Stimulated activated CD8-positive, alpha-beta memory T cell treated with anti-CD3 and anti-CD28 coated beads, Interleukin-4, amount 100 ng/mL, for 1 hour (primary cell): ENCODE data around the gene RAD23A.
"Not testable (repeated sequence)": the region's sequence is repeated elsewhere in the genome, so short reads cannot be mapped to it uniquely, and the experiment has no call there.

Source experiments
- DNase-seq, 2 donors: peaks; one replicate each; pipeline ENCODE4 v3.0.0-alpha.2; 2020; ENCODE audit warnings: low read depth in 2 of 2, low spot score in 1 of 2

Gene RAD23A

DNA sequence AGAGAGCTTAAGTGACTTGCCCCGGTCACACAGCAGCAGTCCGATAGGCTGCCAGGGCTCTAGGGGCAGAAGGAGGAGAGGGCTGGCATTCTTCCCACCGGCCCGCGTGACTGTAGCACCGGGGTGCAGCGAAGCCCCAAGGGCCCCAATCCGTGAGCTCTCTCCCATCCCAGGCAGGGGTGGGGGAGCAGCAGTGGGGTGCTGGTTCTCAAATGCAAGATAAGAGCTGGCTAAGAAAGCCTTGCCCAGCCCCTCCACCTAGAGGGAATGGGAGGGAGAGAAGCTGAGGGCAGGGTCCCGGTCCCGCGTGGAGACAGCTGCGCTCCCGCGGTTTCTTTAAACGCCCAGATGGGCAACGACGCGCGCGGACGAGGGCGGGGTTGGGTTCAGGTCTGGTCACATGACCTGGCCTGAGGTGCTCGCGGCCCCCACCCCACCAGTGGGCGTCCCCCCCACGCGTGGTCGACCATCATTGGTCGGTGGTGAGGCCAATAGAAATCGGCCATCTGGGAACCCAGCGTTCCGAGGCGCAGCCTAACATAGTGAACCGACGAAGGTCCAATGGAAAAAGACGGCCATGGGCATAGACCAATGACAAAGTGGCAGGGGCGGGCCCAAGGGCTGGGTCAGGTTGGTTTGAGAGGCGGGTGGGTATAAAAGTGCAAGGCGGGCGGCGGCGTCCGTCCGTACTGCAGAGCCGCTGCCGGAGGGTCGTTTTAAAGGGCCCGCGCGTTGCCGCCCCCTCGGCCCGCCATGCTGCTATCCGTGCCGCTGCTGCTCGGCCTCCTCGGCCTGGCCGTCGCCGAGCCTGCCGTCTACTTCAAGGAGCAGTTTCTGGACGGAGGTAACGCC lies 7.5 kb upstream of the RAD23A start, which contains the start of gene CALR:
Gene CALR, plus strand, starts transcription at position 683 of the 852 bp plus-strand sequence. Its CDS starts 71 bp downstream, at position 754.
- DNase-seq: peak; percentile 96 to 97

DNA sequence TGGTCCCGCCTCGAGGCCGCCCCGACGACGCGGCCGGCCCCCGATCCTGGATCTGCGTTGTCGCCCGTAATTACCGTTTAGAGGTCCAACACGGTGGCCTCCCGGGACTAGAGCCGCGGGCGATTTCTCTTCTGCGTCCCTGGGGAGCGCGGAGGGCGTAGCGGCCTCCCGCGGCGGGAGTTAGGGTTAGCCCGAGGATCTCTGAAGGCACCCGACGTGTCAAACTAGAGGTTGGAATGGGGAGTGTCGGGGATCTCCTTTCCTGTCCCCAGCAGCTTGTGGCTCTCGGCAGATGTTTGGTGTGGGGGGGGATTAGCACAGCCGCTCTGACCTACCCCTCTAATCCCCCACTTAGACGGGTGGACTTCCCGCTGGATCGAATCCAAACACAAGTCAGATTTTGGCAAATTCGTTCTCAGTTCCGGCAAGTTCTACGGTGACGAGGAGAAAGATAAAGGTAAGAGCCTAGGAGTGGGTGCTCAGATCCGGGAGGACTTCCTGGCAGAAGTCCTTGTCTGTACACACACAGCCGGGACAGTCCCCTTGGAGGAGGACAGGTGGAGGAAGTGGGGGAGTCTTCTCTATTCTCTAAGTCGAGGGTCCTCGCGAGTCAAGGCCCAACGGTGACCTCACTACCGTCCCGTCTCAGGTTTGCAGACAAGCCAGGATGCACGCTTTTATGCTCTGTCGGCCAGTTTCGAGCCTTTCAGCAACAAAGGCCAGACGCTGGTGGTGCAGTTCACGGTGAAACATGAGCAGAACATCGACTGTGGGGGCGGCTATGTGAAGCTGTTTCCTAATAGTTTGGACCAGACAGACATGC lies 6.7 kb upstream of the RAD23A start:
- no peak for DNase-seq

DNA sequence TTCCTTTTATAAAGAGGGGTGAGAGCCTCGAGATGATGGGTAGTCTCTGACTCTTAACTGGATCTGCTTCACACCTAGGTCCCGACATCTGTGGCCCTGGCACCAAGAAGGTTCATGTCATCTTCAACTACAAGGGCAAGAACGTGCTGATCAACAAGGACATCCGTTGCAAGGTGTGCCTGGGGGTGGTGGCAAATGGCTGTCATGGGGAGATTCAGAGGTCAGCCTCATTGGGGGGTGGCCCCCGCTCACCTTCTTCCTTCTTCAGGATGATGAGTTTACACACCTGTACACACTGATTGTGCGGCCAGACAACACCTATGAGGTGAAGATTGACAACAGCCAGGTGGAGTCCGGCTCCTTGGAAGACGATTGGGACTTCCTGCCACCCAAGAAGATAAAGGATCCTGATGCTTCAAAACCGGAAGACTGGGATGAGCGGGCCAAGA lies 5.7 kb upstream of the RAD23A start:
- DNase-seq: no peak

DNA sequence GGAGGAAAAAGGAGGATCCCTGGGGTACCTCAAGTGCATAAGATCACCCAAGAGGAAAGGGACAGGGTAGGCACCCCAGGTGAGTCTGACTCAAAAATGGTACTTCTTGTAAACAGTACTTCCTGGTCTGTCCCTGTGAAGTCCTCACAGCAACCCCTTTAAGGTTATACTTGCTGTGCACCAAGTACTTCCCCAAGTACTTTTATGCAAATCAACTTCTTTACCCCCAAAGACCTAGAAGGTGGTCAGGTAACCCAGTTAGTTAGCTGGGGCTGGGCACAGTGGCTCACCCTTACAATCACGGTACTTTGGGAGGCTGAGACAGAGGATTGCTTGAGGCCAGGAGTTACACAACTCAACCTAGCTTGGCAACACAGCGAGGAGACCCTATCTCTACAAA lies 4.8 kb upstream of the RAD23A start:
- no peak for DNase-seq

- no peak for DNase-seq
Observed at GRCh38 chr19:12943437-12944044, 2.1 kb upstream of the RAD23A start.

- DNase-seq: no peak
Observed at GRCh38 chr19:12944104-12944674, 1.5 kb upstream of the RAD23A start.

DNA sequence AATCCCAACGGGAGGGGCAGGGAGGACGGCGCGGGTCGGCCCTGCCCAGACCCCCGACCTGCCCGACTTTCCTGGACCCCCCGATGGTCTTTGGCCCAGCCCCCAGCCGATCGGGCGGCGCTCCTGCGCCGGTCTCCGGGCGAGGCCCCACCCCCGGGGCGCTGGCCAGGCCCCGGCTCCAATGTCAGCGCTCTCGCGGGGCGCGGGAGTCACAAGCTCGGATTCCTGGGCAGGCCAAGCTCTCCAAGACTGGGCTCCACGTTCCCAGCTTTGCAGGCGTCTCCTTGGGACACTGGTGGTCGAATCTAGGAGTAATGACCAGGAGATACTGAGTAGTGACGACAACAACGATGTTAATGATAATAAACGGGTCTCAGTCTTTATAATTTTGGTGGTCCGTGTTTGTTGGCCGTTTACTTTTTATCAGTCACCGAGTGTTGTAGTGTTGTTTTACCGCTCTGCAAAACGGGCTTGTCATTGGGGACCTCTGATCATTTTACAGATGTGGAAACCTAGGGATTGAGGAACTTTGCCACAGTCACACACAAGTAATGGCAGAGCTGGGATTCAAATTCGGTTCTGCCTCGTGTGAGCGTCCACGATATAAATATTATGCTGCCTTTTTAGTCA lies 545 bp downstream of the RAD23A start:
- DNase-seq: no peak

DNA sequence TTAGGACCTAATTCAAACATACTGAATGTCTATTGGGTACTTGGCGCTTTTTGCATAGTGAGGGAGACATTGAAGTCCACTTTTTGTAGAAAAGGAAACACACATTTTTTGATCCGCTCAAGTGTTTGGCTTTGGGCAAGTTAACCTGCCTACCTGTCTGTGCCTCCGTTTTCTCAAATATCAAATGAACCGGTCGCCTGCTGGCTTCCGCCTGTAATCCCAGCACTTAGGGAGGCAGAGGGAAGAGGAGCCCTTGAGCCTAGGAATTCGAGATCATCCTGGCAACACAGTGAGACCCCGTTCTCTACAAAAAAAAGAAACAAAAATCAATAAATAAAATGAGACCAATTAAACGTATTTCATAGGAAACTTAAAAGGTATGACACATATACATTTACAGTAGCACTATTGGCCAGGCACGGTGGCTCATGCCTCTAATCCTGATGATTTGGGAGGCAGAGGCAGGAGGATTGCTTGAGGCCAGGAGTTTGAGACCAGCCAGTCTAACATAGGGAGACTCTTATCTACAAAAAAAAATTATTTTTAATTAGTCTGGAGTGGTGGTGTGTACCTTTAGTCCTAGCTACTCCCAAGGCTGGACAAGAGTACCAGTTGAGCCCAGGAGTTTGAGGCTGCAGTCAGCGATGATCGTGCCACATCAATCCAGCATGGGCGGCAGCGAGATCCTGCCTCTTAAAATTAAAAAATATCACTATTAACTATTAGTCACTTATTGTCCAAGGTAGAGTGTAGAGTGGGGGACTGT lies 1.3 kb downstream of the RAD23A start:
- DNase-seq: no peak

DNA sequence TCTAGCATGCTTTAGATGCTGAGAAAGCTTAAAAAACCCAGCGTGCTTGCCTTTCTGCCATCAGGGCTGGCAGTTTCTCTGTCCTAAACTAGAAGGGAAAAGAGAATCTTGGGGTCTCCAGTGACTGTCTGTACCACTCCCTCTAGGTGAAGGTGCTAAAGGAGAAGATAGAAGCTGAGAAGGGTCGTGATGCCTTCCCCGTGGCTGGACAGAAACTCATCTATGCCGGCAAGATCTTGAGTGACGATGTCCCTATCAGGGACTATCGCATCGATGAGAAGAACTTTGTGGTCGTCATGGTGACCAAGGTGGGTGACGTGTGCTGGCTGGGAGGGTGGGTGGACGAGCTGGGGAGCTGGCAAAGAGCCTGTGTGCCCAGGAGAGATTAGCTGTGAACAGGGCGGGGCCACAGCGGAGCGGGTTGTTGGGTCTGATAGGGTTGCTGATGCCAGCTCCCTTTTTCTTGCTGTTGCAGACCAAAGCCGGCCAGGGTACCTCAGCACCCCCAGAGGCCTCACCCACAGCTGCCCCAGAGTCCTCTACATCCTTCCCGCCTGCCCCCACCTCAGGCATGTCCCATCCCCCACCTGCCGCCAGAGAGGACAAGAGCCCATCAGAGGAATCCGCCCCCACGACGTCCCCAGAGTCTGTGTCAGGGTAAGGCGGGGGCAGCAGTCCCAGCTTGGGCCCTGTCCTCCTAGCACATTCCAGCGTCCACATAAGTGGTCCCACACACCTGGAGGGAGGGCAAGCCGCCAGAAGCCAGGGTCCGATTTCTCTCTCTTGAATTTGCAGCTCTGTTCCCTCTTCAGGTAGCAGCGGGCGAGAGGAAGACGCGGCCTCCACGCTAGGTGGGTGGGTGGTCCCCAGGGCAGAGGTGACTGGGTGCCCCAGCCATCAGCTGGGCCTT lies 2.3 kb downstream of the RAD23A start:
- no peak for DNase-seq

DNA sequence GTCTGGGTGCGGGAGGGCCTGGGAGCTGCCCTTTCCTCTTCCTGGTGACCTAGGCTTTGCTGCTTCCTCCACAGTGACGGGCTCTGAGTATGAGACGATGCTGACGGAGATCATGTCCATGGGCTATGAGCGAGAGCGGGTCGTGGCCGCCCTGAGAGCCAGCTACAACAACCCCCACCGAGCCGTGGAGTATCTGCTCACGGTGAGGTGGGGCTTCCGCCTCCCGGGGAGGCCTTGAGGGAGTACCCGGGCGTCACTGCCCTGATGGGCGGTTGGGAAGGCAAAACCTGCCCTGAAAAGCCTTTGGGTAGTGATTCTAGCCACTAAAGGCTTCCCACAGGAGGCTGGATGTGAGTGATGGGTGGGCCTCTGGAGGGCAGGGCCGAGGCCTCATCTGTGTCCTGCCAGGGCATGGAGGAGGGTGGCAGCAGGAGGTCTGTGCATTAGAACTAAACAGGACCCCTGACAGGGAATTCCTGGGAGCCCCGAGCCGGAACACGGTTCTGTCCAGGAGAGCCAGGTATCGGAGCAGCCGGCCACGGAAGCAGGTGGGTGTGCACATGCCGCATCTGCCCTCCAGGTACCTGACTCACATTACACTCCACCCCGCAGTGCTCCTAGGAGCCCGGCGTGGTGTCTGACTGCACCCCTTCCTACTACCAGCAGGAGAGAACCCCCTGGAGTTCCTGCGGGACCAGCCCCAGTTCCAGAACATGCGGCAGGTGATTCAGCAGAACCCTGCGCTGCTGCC lies 3.1 kb downstream of the RAD23A start:
- DNase-seq: no peak

DNA sequence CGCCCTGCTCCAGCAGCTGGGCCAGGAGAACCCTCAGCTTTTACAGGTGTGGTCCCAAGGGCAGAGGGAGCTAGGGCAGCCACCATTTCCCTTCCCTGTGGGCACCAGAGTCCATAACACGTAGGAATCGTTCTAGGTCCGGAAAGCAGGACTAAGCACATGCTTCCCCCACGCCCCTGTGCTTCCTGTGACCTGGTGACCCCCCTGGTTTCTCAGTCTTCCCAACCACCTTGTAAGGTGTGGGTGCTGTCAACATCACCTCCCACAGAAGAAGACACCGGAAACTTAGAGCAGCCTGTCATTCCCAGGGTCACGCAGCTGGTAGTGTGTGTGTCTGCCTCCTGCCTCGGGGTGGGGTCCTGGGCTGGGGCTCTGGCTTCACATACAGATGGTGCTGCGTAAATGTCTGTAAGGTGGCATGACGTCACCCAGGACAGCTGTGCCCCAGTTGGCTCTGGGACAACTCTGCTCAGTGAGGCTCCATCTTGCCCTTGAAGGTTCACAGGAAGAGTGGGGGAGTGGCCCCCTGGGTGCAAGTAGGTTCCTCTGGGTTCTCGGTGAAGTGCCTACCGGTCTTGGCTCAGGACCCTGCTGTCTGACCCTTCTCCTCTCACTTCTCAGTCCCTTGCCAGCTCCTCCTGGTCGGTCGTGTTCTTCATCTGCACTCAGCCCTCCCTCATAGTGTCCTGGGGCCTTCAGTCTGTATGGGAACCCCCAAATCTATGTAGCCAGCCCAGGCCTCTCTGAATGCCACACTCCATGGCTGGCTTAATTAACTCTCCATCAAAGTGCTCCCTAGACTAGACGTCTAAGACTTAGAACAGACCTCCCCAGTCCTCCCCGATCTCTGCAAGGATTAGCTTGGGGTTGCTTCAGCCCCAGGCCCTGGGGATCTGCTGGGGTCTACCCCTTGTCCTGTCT lies 4.0 kb downstream of the RAD23A start:
- DNase-seq: no peak

DNA sequence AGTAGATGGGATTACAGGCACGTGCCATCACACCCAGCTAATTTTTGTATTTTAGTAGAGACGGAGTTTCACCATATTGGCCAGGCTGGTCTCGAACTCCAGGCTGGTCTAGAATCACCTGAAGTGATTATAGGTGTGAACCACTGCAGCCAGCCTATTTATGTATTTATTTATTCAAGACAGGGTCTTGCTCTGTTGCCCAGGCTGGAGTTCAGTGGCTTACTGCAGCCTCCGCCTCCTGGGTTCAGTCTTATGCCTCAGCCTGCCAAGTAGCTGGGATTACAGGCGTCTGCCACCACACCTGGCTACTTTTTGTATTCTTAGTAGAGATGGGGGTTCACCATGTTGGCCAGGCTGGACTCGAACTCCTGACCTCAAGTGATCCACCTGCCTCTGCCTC lies 6.4 kb downstream of the RAD23A start:
- DNase-seq: not testable (repeated sequence)

GRCh38 chr19:12952488-12953137 lies 7.0 kb downstream of the RAD23A start:
- DNase-seq: no peak

GRCh38 chr19:12953138-12953798 lies 7.6 kb downstream of the RAD23A start:
- no peak for DNase-seq

GRCh38 chr19:12953799-12954611 lies 8.3 kb downstream of the RAD23A start:
- DNase-seq: no peak
